ENCODE results near the gene LRRC3.

DNA sequence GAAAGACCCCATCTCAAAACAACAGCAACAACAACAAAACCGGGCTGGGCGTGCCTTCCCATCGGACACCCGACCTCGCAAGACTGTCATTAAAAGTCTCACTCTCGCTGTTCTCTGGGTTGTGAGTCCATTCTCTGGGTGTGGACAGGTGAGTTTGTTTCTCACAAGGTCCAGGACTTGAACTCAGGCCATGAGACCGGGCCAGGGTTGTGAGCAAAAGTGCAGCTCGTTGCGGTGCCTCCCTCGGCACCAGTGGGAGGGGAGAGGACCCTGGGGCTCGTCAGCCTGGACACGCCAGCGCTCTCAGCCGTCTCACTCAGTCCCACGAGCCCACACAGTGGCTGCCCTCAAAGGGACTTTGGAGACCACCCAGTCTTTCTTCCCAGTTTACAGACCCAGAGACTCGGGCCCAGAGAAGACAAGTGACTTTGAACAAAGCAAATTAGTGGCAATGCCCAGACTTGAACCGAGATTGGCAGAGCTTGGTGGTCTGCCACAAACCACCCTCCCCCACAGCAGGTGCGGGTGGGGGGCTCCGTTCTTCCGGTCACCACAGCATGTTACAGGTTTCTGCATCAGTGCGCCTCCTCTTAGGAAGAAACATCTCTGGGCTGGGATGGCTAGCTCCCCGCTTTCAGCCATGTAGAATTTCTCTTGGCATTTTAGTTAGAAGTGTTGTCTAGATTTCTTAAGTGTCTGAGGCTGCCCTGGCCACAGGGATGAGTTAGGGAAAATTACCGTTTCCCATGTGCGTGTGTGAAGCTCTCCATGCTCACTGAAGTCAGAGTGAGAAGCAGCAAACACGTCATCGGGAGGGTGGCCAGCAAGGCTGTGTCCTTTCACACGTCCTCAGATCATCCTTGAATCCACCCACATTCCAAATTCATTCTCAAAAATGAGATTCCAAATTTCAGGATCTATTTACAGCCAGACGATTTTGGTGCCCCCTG lies 28.3 kb downstream of the LRRC3 start:
- no peak for TF ChIP-seq CTCF (conservative IDR thresholded peaks at IDR 0.05; ENCODE audit: low read length)
- no peak for TF ChIP-seq EZH2phosphoT487 (IDR thresholded peaks at IDR 0.05; ENCODE audit: borderline replicate concordance)
